ENCODE data around the gene KRT73. TPM values are rescaled to one million over a fixed set of nuclear protein-coding genes. Genes with fewer than 3 reads are reported as not detected.

The KRT73 gene
- total RNA-seq, 1 donor from 2014 or later = not detected

GRCh38 chr12:52627395-52628110, 9.2 kb upstream of the KRT73 start:
- FAIRE-seq (no peak), DNase-seq (ENCODE audit: low spot score in 2 of 2) (no peak)

GRCh38 chr12:52622349-52622748, 4.0 kb upstream of the KRT73 start:
- DNase-seq (ENCODE audit: low spot score in 2 of 2) (no peak), FAIRE-seq (no peak)

GRCh38 chr12:52618866-52619265, 507 bp upstream of the KRT73 start:
- no peak for DNase-seq (ENCODE audit: low spot score in 2 of 2)
- no peak for FAIRE-seq

GRCh38 chr12:52617403-52617785, 965 bp downstream of the KRT73 start:
- DNase-seq (ENCODE audit: low spot score in 2 of 2) = no peak
- no peak for FAIRE-seq

GRCh38 chr12:52616680-52617402, 1.5 kb downstream of the KRT73 start:
- no peak for DNase-seq (ENCODE audit: low spot score in 2 of 2)
- FAIRE-seq = no peak

- no peak for DNase-seq (ENCODE audit: low spot score in 2 of 2)
- no peak for FAIRE-seq
Observed at GRCh38 chr12:52615912-52616311, 2.4 kb downstream of the KRT73 start.

GRCh38 chr12:52615208-52615868, 3.0 kb downstream of the KRT73 start:
- FAIRE-seq (no peak), DNase-seq (ENCODE audit: low spot score in 2 of 2) (no peak)

GRCh38 chr12:52614381-52615207, 3.8 kb downstream of the KRT73 start:
- FAIRE-seq = no peak
- DNase-seq (ENCODE audit: low spot score in 2 of 2) = no peak

- no peak for DNase-seq (ENCODE audit: low spot score in 2 of 2)
- FAIRE-seq = no peak
Observed at GRCh38 chr12:52613384-52614030, 4.9 kb downstream of the KRT73 start.

- no peak for DNase-seq (ENCODE audit: low spot score in 2 of 2)
- no peak for FAIRE-seq
Observed at GRCh38 chr12:52612431-52613383, 5.7 kb downstream of the KRT73 start.

- FAIRE-seq (no peak), DNase-seq (ENCODE audit: low spot score in 2 of 2) (no peak)
Observed at GRCh38 chr12:52611080-52611468, 7.3 kb downstream of the KRT73 start.

- no peak for FAIRE-seq
- no peak for DNase-seq (ENCODE audit: low spot score in 2 of 2)
Observed at GRCh38 chr12:52608826-52609630, 9.3 kb downstream of the KRT73 start.

- no peak for FAIRE-seq
Observed at GRCh38 chr12:52608161-52608560, 10.2 kb downstream of the KRT73 start.

GRCh38 chr12:52607314-52607713, 11.0 kb downstream of the KRT73 start:
- FAIRE-seq = no peak
- DNase-seq (ENCODE audit: low spot score in 2 of 2) = no peak

More at GRCh38 chr12:52608161-52608560, 10.2 kb downstream of the KRT73 start:
- no peak for DNase-seq (ENCODE audit: low spot score in 2 of 2)

- DNase-seq (ENCODE audit: low spot score in 2 of 2) (no peak), FAIRE-seq (no peak)
Observed at GRCh38 chr12:52606581-52607218, 11.7 kb downstream of the KRT73 start.

GRCh38 chr12:52606096-52606495, 12.3 kb downstream of the KRT73 start:
- no peak for FAIRE-seq
- DNase-seq (ENCODE audit: low spot score in 2 of 2) = no peak

- DNase-seq (ENCODE audit: low spot score in 2 of 2) = no peak
- no peak for FAIRE-seq
Observed at GRCh38 chr12:52605542-52605941, 12.8 kb downstream of the KRT73 start.

GRCh38 chr12:52604859-52605258, 13.5 kb downstream of the KRT73 start:
- no peak for FAIRE-seq
- DNase-seq (ENCODE audit: low spot score in 2 of 2) = no peak

All from frontal cortex (tissue), 4 donors.